ENCODE results near the gene FBXL20.

FBXL20 gene

GRCh38 chr17:39223907-39224777 is 177.3 kb downstream of the FBXL20 start:
- DNase-seq, result no peak

GRCh38 chr17:39222866-39223834 is 178.3 kb downstream of the FBXL20 start:
- DNase-seq, result no peak

GRCh38 chr17:39222151-39222550 is 179.3 kb downstream of the FBXL20 start:
- DNase-seq, result no peak

GRCh38 chr17:39221572-39221971 is 179.9 kb downstream of the FBXL20 start:
- no peak for DNase-seq

- no peak for DNase-seq
Measured at GRCh38 chr17:39219647-39220154, 181.7 kb downstream of the FBXL20 start.

- DNase-seq, result no peak
Measured at GRCh38 chr17:39218906-39219305, 182.5 kb downstream of the FBXL20 start.

GRCh38 chr17:39217734-39218369 is 183.6 kb downstream of the FBXL20 start:
- no peak for DNase-seq

- DNase-seq, result no peak
Measured at GRCh38 chr17:39213852-39214251, 187.6 kb downstream of the FBXL20 start.

GRCh38 chr17:39212841-39213480 is 188.5 kb downstream of the FBXL20 start:
- DNase-seq, result no peak

- no peak for DNase-seq
Measured at GRCh38 chr17:39212195-39212810, 189.1 kb downstream of the FBXL20 start.

GRCh38 chr17:39210093-39210434 is 191.4 kb downstream of the FBXL20 start:
- DNase-seq, result no peak

GRCh38 chr17:39209317-39210092 is 191.9 kb downstream of the FBXL20 start:
- no peak for DNase-seq

GRCh38 chr17:39208893-39209292 is 192.5 kb downstream of the FBXL20 start:
- DNase-seq, result no peak

GRCh38 chr17:39208136-39208535 is 193.3 kb downstream of the FBXL20 start:
- no peak for DNase-seq

GRCh38 chr17:39205112-39205526 is 196.3 kb downstream of the FBXL20 start:
- no peak for DNase-seq

- DNase-seq, result no peak
Measured at GRCh38 chr17:39204245-39204644, 197.2 kb downstream of the FBXL20 start.
